Stomach (tissue), 4 donors: ENCODE measurements around the gene PLEKHG4.

Source experiments
- EP300 ChIP-seq: sonication (generic); formaldehyde crosslinking; IDR thresholded peaks from one replicate; pipeline ENCODE4 v1.6.1; 2017; ENCODE audit warnings: antibody characterized with exemption
- POLR2AphosphoS5 ChIP-seq, 3 donors: sonication (generic); formaldehyde crosslinking; IDR thresholded peaks; one replicate each; pipeline ENCODE4 v1.6.1; 2016; ENCODE audit warnings: antibody characterized with exemption in 3 of 3

GRCh38 chr16:67252609-67253497 is 26.5 kb upstream of the PLEKHG4 start:
- TF ChIP-seq EP300 (no peak), POLR2AphosphoS5 (IDR thresholded peaks at IDR 0.05) (no peak)
